Subcutaneous adipose tissue (tissue), 4 donors: ENCODE results near the gene CRK. TPM values are rescaled to one million over a fixed set of nuclear protein-coding genes. Genes with fewer than 3 reads are reported as not detected.

Experiments
- total RNA-seq, 4 donors: library from RNA; depleted of rRNA; stranded (reverse); fragments of >200 nt; gene quantifications; one replicate each; pipeline ENCODE4 v1.1.0, GENCODE V29; 2016
- TF ChIP-seq, protein P1 (sequence below): fragments of 450-650 bp; IDR thresholded peaks from one replicate; pipeline ENCODE4 v1.5.1; 2016; ENCODE audit warnings: low read depth, mild to moderate bottlenecking, control low read depth, antibody characterized with exemption, moderate library complexity

CRK gene
- total RNA-seq, 4 donors from 2014 or later: 74.5 to 111 (median 90.6) TPM

- TF ChIP-seq, protein P1, sequence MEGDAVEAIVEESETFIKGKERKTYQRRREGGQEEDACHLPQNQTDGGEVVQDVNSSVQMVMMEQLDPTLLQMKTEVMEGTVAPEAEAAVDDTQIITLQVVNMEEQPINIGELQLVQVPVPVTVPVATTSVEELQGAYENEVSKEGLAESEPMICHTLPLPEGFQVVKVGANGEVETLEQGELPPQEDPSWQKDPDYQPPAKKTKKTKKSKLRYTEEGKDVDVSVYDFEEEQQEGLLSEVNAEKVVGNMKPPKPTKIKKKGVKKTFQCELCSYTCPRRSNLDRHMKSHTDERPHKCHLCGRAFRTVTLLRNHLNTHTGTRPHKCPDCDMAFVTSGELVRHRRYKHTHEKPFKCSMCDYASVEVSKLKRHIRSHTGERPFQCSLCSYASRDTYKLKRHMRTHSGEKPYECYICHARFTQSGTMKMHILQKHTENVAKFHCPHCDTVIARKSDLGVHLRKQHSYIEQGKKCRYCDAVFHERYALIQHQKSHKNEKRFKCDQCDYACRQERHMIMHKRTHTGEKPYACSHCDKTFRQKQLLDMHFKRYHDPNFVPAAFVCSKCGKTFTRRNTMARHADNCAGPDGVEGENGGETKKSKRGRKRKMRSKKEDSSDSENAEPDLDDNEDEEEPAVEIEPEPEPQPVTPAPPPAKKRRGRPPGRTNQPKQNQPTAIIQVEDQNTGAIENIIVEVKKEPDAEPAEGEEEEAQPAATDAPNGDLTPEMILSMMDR: no peak
These were observed 6.4 kb upstream of the CRK start for GRCh38 chr17:1462164-1463112.

GRCh38 chr17:1461198-1461944, 5.3 kb upstream of the CRK start:
- TF ChIP-seq, protein P1: no peak

GRCh38 chr17:1460233-1460632, 4.2 kb upstream of the CRK start:
- TF ChIP-seq, protein P1: no peak

GRCh38 chr17:1455291-1455796, 688 bp downstream of the CRK start:
- TF ChIP-seq, protein P1: no peak

DNA sequence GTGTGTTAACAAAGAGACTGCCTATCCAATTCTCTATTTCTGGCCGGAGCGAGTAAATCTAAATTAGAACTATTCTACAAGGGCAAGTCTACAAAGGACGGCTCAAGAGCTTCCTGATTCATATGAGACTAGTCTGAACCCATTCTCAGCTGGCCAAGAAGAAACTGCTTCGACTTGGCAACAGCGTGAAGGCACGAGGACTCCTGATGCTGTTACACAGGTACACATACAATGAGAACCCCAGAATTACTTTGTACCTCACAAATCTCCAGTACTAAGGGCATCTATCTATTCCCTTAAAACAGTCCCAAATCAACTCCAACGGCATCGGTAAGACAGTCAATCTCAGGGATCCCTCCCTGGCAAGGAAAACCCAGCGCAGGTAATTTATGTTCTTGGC, 1.5 kb downstream of the CRK start:
- TF ChIP-seq, protein P1: no peak

GRCh38 chr17:1452836-1453235, 3.2 kb downstream of the CRK start:
- TF ChIP-seq, protein P1: no peak
